GM21529 (cell line): ENCODE results near the gene RASA2.
"Not testable (repeated sequence)": the region's sequence is repeated elsewhere in the genome, so short reads cannot be mapped to it uniquely, and the experiment has no call there.

Experiments
- ATAC-seq: cut with Tn5 transposase; IDR thresholded peaks from one replicate; pipeline ENCODE4 v1.9.1; 2021; ENCODE audit not compliant: unreplicated experiment

Gene RASA2

GRCh38 chr3:141575879-141576743 lies 89.3 kb downstream of the RASA2 start:
- no peak for ATAC-seq

- no peak for ATAC-seq
These were observed 89.9 kb downstream of the RASA2 start for GRCh38 chr3:141576744-141577052.

GRCh38 chr3:141578202-141578973 lies 91.6 kb downstream of the RASA2 start:
- no peak for ATAC-seq

- ATAC-seq = no peak
These were observed 107.5 kb downstream of the RASA2 start for GRCh38 chr3:141594357-141594756.

GRCh38 chr3:141597931-141598330 lies 111.1 kb downstream of the RASA2 start:
- ATAC-seq = no peak

- no peak for ATAC-seq
These were observed 113.5 kb downstream of the RASA2 start for GRCh38 chr3:141600331-141600730.

GRCh38 chr3:141602706-141603105 lies 115.9 kb downstream of the RASA2 start:
- ATAC-seq = no peak

- no peak for ATAC-seq
These were observed 116.7 kb downstream of the RASA2 start for GRCh38 chr3:141603473-141604035.

GRCh38 chr3:141605883-141606282 lies 119.1 kb downstream of the RASA2 start:
- ATAC-seq = no peak

- ATAC-seq = no peak
These were observed 121.6 kb downstream of the RASA2 start for GRCh38 chr3:141608438-141608837.

GRCh38 chr3:141610939-141611338 lies 124.1 kb downstream of the RASA2 start:
- no peak for ATAC-seq

GRCh38 chr3:141618103-141618910 lies 131.5 kb downstream of the RASA2 start:
- no peak for ATAC-seq

GRCh38 chr3:141618938-141619337 lies 132.1 kb downstream of the RASA2 start:
- no peak for ATAC-seq

GRCh38 chr3:141619450-141619849 lies 132.6 kb downstream of the RASA2 start:
- no peak for ATAC-seq

- no peak for ATAC-seq
These were observed 136.9 kb downstream of the RASA2 start for GRCh38 chr3:141623691-141624090.

- no peak for ATAC-seq
These were observed 138.7 kb downstream of the RASA2 start for GRCh38 chr3:141625506-141625905.

- not testable (repeated sequence) for ATAC-seq
These were observed 141.5 kb downstream of the RASA2 start for GRCh38 chr3:141628334-141628733.

GRCh38 chr3:141628868-141629441 lies 142.1 kb downstream of the RASA2 start:
- ATAC-seq = not testable (repeated sequence)

- no peak for ATAC-seq
These were observed 143.1 kb downstream of the RASA2 start for GRCh38 chr3:141629976-141630375.

- no peak for ATAC-seq
These were observed 146.1 kb downstream of the RASA2 start for GRCh38 chr3:141632779-141633374.
